Spleen (tissue), 11 donors: ENCODE data around the gene MAP2. TPM values are rescaled to one million over a fixed set of nuclear protein-coding genes. Genes with fewer than 3 reads are reported as not detected.

ENCODE experiments used
- DNase-seq: peaks from one replicate; pipeline ENCODE4 v3.0.0-alpha.2; 2020
- H3K27ac ChIP-seq, 8 donors: fragments of 200-600 bp; sonication (generic) in 7 of 8; 1 replicate in 4 of 8; 2 replicates in 4 of 8; pipeline versions ENCODE4 v1.5.0 to v1.8.0; 2016 to 2021; ENCODE audit warnings: inconsistent platforms in 4 of 8, mild to moderate bottlenecking in 4 of 8, moderate library complexity in 1 of 8
- H3K27me3 ChIP-seq, 7 donors: fragments of 200-600 bp; sonication (generic) in 6 of 7; replicated peaks in 1 of 7; 1 replicate in 4 of 7; 2 replicates in 3 of 7; pipeline versions ENCODE4 v1.5.0 to v1.8.0; 2016 to 2021; ENCODE audit warnings: inconsistent platforms in 3 of 7, mild to moderate bottlenecking in 1 of 7
- H3K36me3 ChIP-seq, 6 donors: fragments of 200-600 bp; sonication (generic) in 5 of 6; 1 replicate in 4 of 6; 2 replicates in 2 of 6; pipeline versions ENCODE4 v1.5.0 to v1.8.0; 2016 to 2021; ENCODE audit warnings: inconsistent platforms in 2 of 6
- H3K4me1 ChIP-seq, 6 donors: fragments of 200-600 bp; sonication (generic) in 5 of 6; 1 replicate in 3 of 6; 2 replicates in 3 of 6; pipeline versions ENCODE4 v1.5.0 to v1.8.0; 2016 to 2021; ENCODE audit warnings: inconsistent platforms in 3 of 6
- H3K4me3 ChIP-seq, 8 donors: fragments of 200-600 bp; sonication (generic) in 7 of 8; 1 replicate in 4 of 8; 2 replicates in 4 of 8; pipeline versions ENCODE4 v1.5.0 to v1.8.0; 2016 to 2021; ENCODE audit warnings: inconsistent platforms in 4 of 8, mild to moderate bottlenecking in 4 of 8, moderate library complexity in 2 of 8
- H3K9me3 ChIP-seq, 8 donors: fragments of 200-600 bp; sonication (generic) in 7 of 8; 1 replicate in 4 of 8; 2 replicates in 4 of 8; pipeline versions ENCODE4 v1.5.0 to v1.8.0; 2016 to 2021; ENCODE audit warnings: inconsistent platforms in 4 of 8
- CTCF ChIP-seq, 11 experiments: fragments of 200-600 bp in 7 of 11; fragments of 450-650 bp in 4 of 11; sonication (generic) in 4 of 11; IDR thresholded peaks in 8 of 11; conservative IDR thresholded peaks in 3 of 11; 1 replicate in 7 of 11; 2 replicates in 4 of 11; pipeline versions ENCODE4 v1.4.0 to v1.8.0; 2016 to 2021; ENCODE audit warnings: antibody characterized with exemption in 11 of 11, inconsistent platforms in 4 of 11, mild to moderate bottlenecking in 1 of 11
- POLR2A ChIP-seq, 3 donors: fragments of 450-650 bp; IDR thresholded peaks; one replicate each; pipeline ENCODE4 v1.5.1; 2017; ENCODE audit warnings: antibody characterized with exemption in 3 of 3, mild to moderate bottlenecking in 1 of 3
- POLR2AphosphoS5 ChIP-seq, 3 donors: sonication (generic); formaldehyde crosslinking; IDR thresholded peaks; one replicate each; pipeline ENCODE4 v1.5.1; 2017; ENCODE audit warnings: antibody characterized with exemption in 3 of 3
- WGBS, 5 donors: extraction: QIAGEN DNeasy Blood & Tissue Kit in 3 of 5; methylation state at CpG; one replicate each; pipeline versions ENCODE4 v1.1.5 to v1.1.7; 2013 to 2018; 5-methylcytosine and 5-hydroxymethylcytosine counted together
- intact Hi-C: fragments of 100-400 bp; cut with DNase I; formaldehyde crosslinking; loops from one replicate; pipeline ENCODE4 v1.15.0; 2023; ENCODE audit warnings: low total_unique reads
- polyA plus RNA-seq, 3 donors: library from polyadenylated mRNA; stranded (reverse); fragments of 200-250 nt; gene quantifications; one replicate each; pipeline ENCODE4 v1.2.1, GENCODE V29; 2013
- total RNA-seq, 7 donors: library from RNA; depleted of rRNA in 3 of 7; stranded (reverse); fragments of >200 nt in 3 of 7; fragmentation: NEBNext Ultra II Directional in 4 of 7; extraction: Animal tissue kit (Norgen Biotek cat#: 25700) in 4 of 7; gene quantifications; one replicate each; pipeline versions ENCODE4 v1.1.0 to v1.2.1, GENCODE V29; 2016 to 2021
- donor health status: healthy with polysubstance abuse.
- donor health status: DM: no; HTN: no; CAD: no; lungs with moderate emphysema.
- donor health status: DM: no; HTN: no; CAD: no.
- donor health status: Bipolar disorder and iron deficiency.
- donor health status: healthy.
- donor health status: DM: no; HTN: no; CAD: no.
- donor health status: DM: yes; HTN: yes; CAD: no.

Gene MAP2
- total and polyA plus RNA-seq, 10 donors: 0.38 to 5.0 (median 1.9) TPM

GRCh38 chr2:209424781-209425470, 1.1 kb downstream of the MAP2 start:
- no peaks in the 10 kb centered on the region for H3K36me3 ChIP-seq
- intact Hi-C loops: loop anchor here (5.0 kb wide), 1 partner anchor 132 kb away; no protein-coding TSS in a partner anchor
- peak overlapping the region; percentile 34 to 70 (median 48) for H3K4me3 ChIP-seq
- H3K27me3 ChIP-seq: peaks cover 0 to 36% (median 3%) of the 10 kb centered on the region in 7 donors
- TF ChIP-seq CTCF (IDR thresholded peaks at IDR 0.05 in 8 of 11, conservative IDR thresholded peaks at IDR 0.05 in 3 of 11): no peak
- TF ChIP-seq POLR2AphosphoS5 (IDR thresholded peaks at IDR 0.05): no peak
- TF ChIP-seq POLR2A (IDR thresholded peaks at IDR 0.05): no peak
- 7 to 10% (median 9%) methylated on average over 10 of the region's 10 CpGs for WGBS, 5 donors
- H3K4me1 ChIP-seq: peaks cover 0 to 28% (median 18%) of the 10 kb centered on the region in 6 donors
- no peak for DNase-seq
- no peaks in the 10 kb centered on the region for H3K9me3 ChIP-seq
- no peak overlapping the region for H3K27ac ChIP-seq

GRCh38 chr2:209425471-209426071, 1.7 kb downstream of the MAP2 start:
- peaks cover 0 to 28% (median 18%) of the 10 kb centered on the region in 6 donors for H3K4me1 ChIP-seq
- no peak overlapping the region for H3K27ac ChIP-seq
- TF ChIP-seq POLR2AphosphoS5 (IDR thresholded peaks at IDR 0.05) (no peak), CTCF (IDR thresholded peaks at IDR 0.05 in 8 of 11, conservative IDR thresholded peaks at IDR 0.05 in 3 of 11) (peak in 4 of 11 experiments; percentile 15 to 43 (median 18)), POLR2A (IDR thresholded peaks at IDR 0.05) (no peak)
- no peak for DNase-seq
- peaks cover 0 to 36% (median 3%) of the 10 kb centered on the region in 7 donors for H3K27me3 ChIP-seq
- H3K4me3 ChIP-seq: peak overlapping the region in 1 of 8 donors; percentile 70
- WGBS, 5 donors: 44 to 48% (median 44%) methylated on average over 2 of the region's 2 CpGs
- H3K36me3 ChIP-seq: no peaks in the 10 kb centered on the region
- intact Hi-C loops: loop anchor here (5.0 kb wide), 1 partner anchor 132 kb away; no protein-coding TSS in a partner anchor
- no peaks in the 10 kb centered on the region for H3K9me3 ChIP-seq

GRCh38 chr2:209426432-209426831, 2.6 kb downstream of the MAP2 start:
- TF ChIP-seq POLR2AphosphoS5 (IDR thresholded peaks at IDR 0.05) (no peak), CTCF (IDR thresholded peaks at IDR 0.05 in 8 of 11, conservative IDR thresholded peaks at IDR 0.05 in 3 of 11) (no peak), POLR2A (IDR thresholded peaks at IDR 0.05) (no peak)
- no peak overlapping the region for H3K4me3 ChIP-seq
- DNase-seq: no peak
- H3K27me3 ChIP-seq: peaks cover 0 to 36% (median 3%) of the 10 kb centered on the region in 7 donors
- H3K27ac ChIP-seq: no peak overlapping the region
- H3K4me1 ChIP-seq: peaks cover 0 to 28% (median 18%) of the 10 kb centered on the region in 6 donors
- intact Hi-C loops: loop anchor here (5.0 kb wide), 1 partner anchor 131 kb away; no protein-coding TSS in a partner anchor
- H3K9me3 ChIP-seq: no peaks in the 10 kb centered on the region
- H3K36me3 ChIP-seq: no peaks in the 10 kb centered on the region

GRCh38 chr2:209431701-209432100, 7.9 kb downstream of the MAP2 start:
- TF ChIP-seq POLR2AphosphoS5 (IDR thresholded peaks at IDR 0.05) (no peak), CTCF (IDR thresholded peaks at IDR 0.05 in 8 of 11, conservative IDR thresholded peaks at IDR 0.05 in 3 of 11) (no peak), POLR2A (IDR thresholded peaks at IDR 0.05) (no peak)
- Histone ChIP-seq H3K4me3 (no peak overlapping the region), H3K36me3 (no peaks in the 10 kb centered on the region), H3K27ac (no peak overlapping the region), H3K4me1 (no peaks in the 10 kb centered on the region), H3K27me3 (no peaks in the 10 kb centered on the region), H3K9me3 (no peaks in the 10 kb centered on the region)
- WGBS, 5 donors: 71 to 84% (median 72%) methylated on average over 3 of the region's 3 CpGs
- DNase-seq: no peak
- intact Hi-C loops: no loop called here
